HUES48 (cell line): ENCODE data around the gene ORMDL3.

ENCODE experiments used
- H3K27ac ChIP-seq: one replicate; pipeline ENCODE4 v1.7.0; 2013; ENCODE audit warnings: low read depth, low read length, inconsistent platforms
- H3K27me3 ChIP-seq: 2 replicates; pipeline ENCODE4 v1.6.1; 2013; ENCODE audit warnings: mild to moderate bottlenecking, low read length; ENCODE audit not compliant: control insufficient read depth, insufficient read depth
- H3K36me3 ChIP-seq: 2 replicates; pipeline ENCODE4 v1.6.1; 2013; ENCODE audit warnings: low read length; ENCODE audit not compliant: control insufficient read depth, insufficient read depth
- H3K4me1 ChIP-seq: 2 replicates; pipeline ENCODE4 v1.6.1; 2013; ENCODE audit warnings: mild to moderate bottlenecking, low read length; ENCODE audit not compliant: control insufficient read depth, insufficient read depth
- H3K4me3 ChIP-seq: 2 replicates; pipeline ENCODE4 v1.5.1; 2013; ENCODE audit warnings: mild to moderate bottlenecking, low read depth, low read length
- H3K9ac ChIP-seq: 2 replicates; pipeline ENCODE4 v1.6.1; 2013; ENCODE audit warnings: mild to moderate bottlenecking, low read depth, low read length, moderate library complexity
- H3K9me3 ChIP-seq: 2 replicates; pipeline ENCODE4 v1.6.1; 2013; ENCODE audit warnings: low read length; ENCODE audit not compliant: control insufficient read depth, insufficient read depth

Gene ORMDL3

GRCh38 chr17:39923836-39924690 is 3.3 kb downstream of the ORMDL3 start:
- Histone ChIP-seq H3K27me3 (no peaks in the 10 kb centered on the region), H3K36me3 (peaks cover 46% of the 10 kb centered on the region), H3K27ac (peak overlapping the region; percentile 26), H3K9me3 (no peaks in the 10 kb centered on the region), H3K9ac (no peak overlapping the region), H3K4me3 (no peak overlapping the region), H3K4me1 (peaks cover 23% of the 10 kb centered on the region)

- Histone ChIP-seq H3K27me3 (no peaks in the 10 kb centered on the region), H3K36me3 (peaks cover 48% of the 10 kb centered on the region), H3K27ac (no peak overlapping the region), H3K9ac (no peak overlapping the region), H3K4me3 (no peak overlapping the region), H3K4me1 (peaks cover 19% of the 10 kb centered on the region), H3K9me3 (no peaks in the 10 kb centered on the region)
Observed at GRCh38 chr17:39923230-39923629, 4.2 kb downstream of the ORMDL3 start.

- Histone ChIP-seq H3K4me1 (peaks cover 17% of the 10 kb centered on the region), H3K9me3 (no peaks in the 10 kb centered on the region), H3K4me3 (no peak overlapping the region), H3K36me3 (peaks cover 48% of the 10 kb centered on the region), H3K27ac (no peak overlapping the region), H3K9ac (no peak overlapping the region), H3K27me3 (no peaks in the 10 kb centered on the region)
Observed at GRCh38 chr17:39922006-39922405, 5.4 kb downstream of the ORMDL3 start.

DNA sequence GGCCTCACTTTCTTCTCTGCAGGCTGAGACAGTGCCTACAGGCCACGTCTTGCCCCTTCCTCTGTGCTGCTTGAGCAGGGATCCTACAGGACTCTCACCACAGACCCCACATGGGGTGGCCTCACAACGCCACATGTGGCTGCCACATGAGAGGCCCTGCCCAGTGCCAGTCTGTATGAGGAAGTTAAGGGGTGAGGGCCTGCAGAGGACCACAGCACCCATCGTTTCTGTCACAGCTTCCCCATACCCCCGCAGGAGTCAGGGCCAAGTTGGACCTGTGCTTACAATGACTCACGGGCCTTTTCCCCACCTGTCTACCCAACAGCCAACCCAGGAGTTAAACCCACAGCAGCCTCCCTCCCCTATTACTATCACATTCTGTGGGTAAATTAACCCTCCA is 6.1 kb downstream of the ORMDL3 start:
- Histone ChIP-seq H3K27ac (no peak overlapping the region), H3K9me3 (no peaks in the 10 kb centered on the region), H3K4me3 (no peak overlapping the region), H3K36me3 (peaks cover 48% of the 10 kb centered on the region), H3K27me3 (no peaks in the 10 kb centered on the region), H3K9ac (no peak overlapping the region), H3K4me1 (peaks cover 14% of the 10 kb centered on the region)

GRCh38 chr17:39920218-39921210 is 6.9 kb downstream of the ORMDL3 start:
- H3K9ac ChIP-seq: no peak overlapping the region
- H3K4me1 ChIP-seq: 0 out of 2 replicates have a peak, but pooled peaks cover 7% of the 10 kb centered on the region
- no peaks in the 10 kb centered on the region for H3K9me3 ChIP-seq
- H3K27ac ChIP-seq: no peak overlapping the region
- H3K4me3 ChIP-seq: no peak overlapping the region
- peaks cover 48% of the 10 kb centered on the region for H3K36me3 ChIP-seq
- H3K27me3 ChIP-seq: no peaks in the 10 kb centered on the region

DNA sequence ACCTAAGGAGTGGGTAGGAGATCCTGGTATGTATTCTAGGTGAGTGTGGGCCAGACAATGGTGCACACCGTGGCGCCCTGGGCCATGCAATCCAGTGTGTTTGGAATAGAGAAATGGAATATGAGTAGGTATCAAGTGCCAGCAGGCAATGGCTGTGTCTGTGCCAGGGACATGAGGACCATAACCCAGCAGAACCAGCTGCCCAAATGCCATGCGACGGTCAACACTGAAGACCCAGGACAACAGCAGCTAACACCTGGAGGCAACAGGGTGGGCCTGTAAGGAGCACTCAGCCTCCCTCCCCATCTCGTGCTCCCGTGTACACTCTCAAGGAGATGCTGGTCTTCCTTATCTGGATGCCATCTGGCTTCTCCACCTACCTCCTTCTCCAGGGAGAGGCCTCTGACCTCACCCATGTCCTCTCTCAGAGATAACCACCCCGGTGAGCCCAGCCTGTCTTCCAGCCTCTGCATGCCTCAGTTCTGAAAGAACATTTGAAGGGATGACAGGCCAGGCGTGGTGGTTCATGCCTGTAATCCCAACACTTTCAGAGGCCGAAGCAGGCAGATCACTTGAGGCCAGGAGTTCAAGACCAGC is 8.2 kb downstream of the ORMDL3 start:
- no peaks in the 10 kb centered on the region for H3K4me1 ChIP-seq
- H3K9me3 ChIP-seq: no peaks in the 10 kb centered on the region
- no peaks in the 10 kb centered on the region for H3K27me3 ChIP-seq
- peaks cover 48% of the 10 kb centered on the region for H3K36me3 ChIP-seq
- H3K27ac ChIP-seq: no peak overlapping the region
- H3K4me3 ChIP-seq: no peak overlapping the region
- no peak overlapping the region for H3K9ac ChIP-seq

GRCh38 chr17:39916918-39917317 is 10.5 kb downstream of the ORMDL3 start:
- H3K9ac ChIP-seq: no peak overlapping the region
- H3K36me3 ChIP-seq: peaks cover 27% of the 10 kb centered on the region
- no peaks in the 10 kb centered on the region for H3K4me1 ChIP-seq
- H3K9me3 ChIP-seq: no peaks in the 10 kb centered on the region
- H3K27ac ChIP-seq: no peak overlapping the region
- H3K27me3 ChIP-seq: no peaks in the 10 kb centered on the region
- H3K4me3 ChIP-seq: no peak overlapping the region

DNA sequence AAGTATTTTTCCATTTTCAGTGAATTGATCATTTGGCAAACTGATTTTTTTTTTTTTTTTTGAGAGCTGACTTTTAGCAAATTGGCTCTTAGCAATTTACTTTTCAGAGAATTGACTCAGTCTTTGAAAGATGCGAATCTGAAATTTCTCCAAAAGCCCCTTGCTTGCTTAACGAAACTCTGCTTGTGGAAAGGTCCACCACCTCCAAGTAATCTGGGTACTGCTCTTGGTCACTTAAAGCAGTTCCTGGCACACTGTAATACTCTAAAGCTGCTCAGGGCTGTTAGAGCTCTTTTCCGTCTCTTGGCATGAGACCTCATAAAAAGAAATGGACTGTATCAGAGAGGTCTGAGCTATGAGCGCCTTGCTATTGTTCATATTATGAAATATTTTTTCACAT is 11.8 kb downstream of the ORMDL3 start:
- Histone ChIP-seq H3K4me3 (no peak overlapping the region), H3K27me3 (no peaks in the 10 kb centered on the region), H3K9me3 (no peaks in the 10 kb centered on the region), H3K9ac (no peak overlapping the region), H3K4me1 (no peaks in the 10 kb centered on the region), H3K27ac (no peak overlapping the region), H3K36me3 (peaks cover 13% of the 10 kb centered on the region)

DNA sequence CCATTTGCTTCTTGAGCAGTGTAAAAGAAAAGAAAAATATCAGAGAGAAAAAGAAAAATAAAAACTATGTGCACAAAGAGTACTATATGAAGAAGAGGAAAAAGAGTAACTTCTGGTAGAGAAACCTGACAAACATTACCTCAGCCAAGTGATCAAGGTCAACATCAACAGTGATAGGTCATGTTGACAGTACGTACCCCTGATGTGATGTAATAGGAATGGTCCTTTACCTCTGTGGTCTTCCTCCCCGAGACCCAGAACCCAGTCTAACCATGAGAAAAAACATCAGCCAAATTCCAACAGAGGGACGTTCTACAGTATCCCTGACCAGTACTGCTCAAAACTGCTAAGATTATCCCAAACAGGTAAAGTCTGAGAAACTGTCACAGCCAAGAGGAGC is 13.4 kb downstream of the ORMDL3 start:
- Histone ChIP-seq H3K9me3 (no peaks in the 10 kb centered on the region), H3K27ac (no peak overlapping the region), H3K4me3 (no peak overlapping the region), H3K9ac (no peak overlapping the region), H3K27me3 (no peaks in the 10 kb centered on the region), H3K36me3 (peaks cover 4% of the 10 kb centered on the region; the same call in 1 of the 2 replicates), H3K4me1 (no peaks in the 10 kb centered on the region)

- Histone ChIP-seq H3K27me3 (no peaks in the 10 kb centered on the region), H3K4me3 (no peak overlapping the region), H3K36me3 (0 out of 2 replicates have a peak, but pooled peaks cover 3% of the 10 kb centered on the region), H3K9ac (no peak overlapping the region), H3K27ac (no peak overlapping the region), H3K9me3 (no peaks in the 10 kb centered on the region), H3K4me1 (no peaks in the 10 kb centered on the region)
Observed at GRCh38 chr17:39908789-39909352, 18.5 kb downstream of the ORMDL3 start.
